ENCODE results near the gene USP54. TPM values are rescaled to one million over a fixed set of nuclear protein-coding genes. Genes with fewer than 3 reads are reported as not detected.

The USP54 gene
- total RNA-seq, 1 donor from 2014 or later = 8.6 TPM

- H3K27me3 Mint-ChIP-seq (ENCODE audit: insufficient read depth) = peaks cover 5% of the 10 kb centered on the region
- intact Hi-C loops (cut with micrococcal nuclease) = no loop called here
Observed at GRCh38 chr10:73551515-73551914, 39.6 kb downstream of the USP54 start.

DNA sequence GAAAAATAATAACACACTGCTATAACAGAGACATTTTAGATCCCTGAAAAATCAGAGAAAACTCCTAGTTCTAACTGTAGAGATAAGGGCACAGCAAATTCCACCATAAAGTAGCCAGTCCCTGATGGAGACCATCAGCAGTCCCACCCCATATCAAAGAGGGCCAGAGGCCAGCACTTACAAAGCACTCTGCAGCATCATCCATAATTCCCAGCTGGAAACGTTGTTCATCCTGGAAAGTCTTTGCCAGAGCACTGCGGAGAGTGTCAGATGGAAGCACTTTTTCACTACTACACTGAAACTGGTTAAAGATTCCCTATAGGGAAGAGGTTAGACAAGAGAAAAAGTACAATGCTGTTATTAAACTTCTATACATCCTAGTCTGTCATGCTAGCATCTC is 45.8 kb downstream of the USP54 start:
- Mint-ChIP-seq H3K4me3 (no peak overlapping the region), H3K36me3 (ENCODE audit: low read depth) (no peaks in the 10 kb centered on the region), H3K4me1 (ENCODE audit: low read depth) (no peaks in the 10 kb centered on the region), H3K9me3 (no peaks in the 10 kb centered on the region), H3K27me3 (ENCODE audit: insufficient read depth) (peaks cover 3% of the 10 kb centered on the region), H3K27ac (no peak overlapping the region)
- intact Hi-C loops (cut with micrococcal nuclease) = no loop called here
- no peak for DNase-seq (ENCODE audit: low spot score)

More at GRCh38 chr10:73551515-73551914, 39.6 kb downstream of the USP54 start:
- no peak for DNase-seq (ENCODE audit: low spot score)
- H3K4me1 Mint-ChIP-seq (ENCODE audit: low read depth) = no peaks in the 10 kb centered on the region
- H3K9me3 Mint-ChIP-seq = no peaks in the 10 kb centered on the region
- H3K4me3 Mint-ChIP-seq = no peak overlapping the region
- H3K27ac Mint-ChIP-seq = no peak overlapping the region
- no peaks in the 10 kb centered on the region for H3K36me3 Mint-ChIP-seq (ENCODE audit: low read depth)

DNA sequence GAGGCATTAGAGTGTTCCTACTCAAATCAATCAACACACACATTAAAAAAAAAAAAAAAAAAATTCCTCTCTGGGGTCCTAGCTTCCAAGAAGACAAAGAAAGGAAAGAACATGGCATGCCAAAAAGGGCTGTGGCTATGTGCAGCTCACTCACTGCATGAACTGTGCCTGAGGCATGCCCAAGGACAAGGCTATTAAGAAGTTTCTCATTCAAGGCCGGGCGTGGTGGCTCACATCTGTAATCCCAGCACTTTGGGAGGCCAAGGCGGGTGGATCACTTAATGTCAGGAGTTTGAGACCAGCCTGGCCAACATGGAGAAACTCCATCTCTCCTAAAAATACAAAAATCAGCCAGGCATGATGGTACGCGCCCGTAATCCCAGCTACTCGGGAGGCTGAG is 53.4 kb downstream of the USP54 start:
- H3K27ac Mint-ChIP-seq = no peak overlapping the region
- DNase-seq (ENCODE audit: low spot score) = no peak
- peaks cover 11% of the 10 kb centered on the region for H3K4me1 Mint-ChIP-seq (ENCODE audit: low read depth)
- peaks cover 2% of the 10 kb centered on the region for H3K27me3 Mint-ChIP-seq (ENCODE audit: insufficient read depth)
- no peak overlapping the region for H3K4me3 Mint-ChIP-seq
- H3K36me3 Mint-ChIP-seq (ENCODE audit: low read depth) = peaks cover 3% of the 10 kb centered on the region
- intact Hi-C loops (cut with micrococcal nuclease) = no loop called here
- no peaks in the 10 kb centered on the region for H3K9me3 Mint-ChIP-seq

DNA sequence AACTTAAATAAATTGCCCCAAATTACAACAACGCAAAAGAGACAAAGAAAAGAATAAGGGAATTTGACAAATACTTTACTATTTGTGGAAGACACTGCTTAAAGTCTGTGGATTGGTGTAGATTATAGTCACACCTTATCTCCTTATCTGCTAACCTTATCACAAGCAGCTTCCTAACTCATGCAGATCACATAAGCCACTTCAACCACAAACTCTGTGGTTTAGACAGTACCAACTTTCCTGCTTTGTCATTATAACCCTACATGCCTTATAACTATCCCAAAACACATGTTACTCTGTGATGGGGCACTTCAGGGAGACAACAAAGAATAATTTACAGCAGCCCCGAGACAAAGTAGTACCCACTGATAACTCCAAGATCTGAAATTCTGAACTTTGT is 53.9 kb downstream of the USP54 start:
- intact Hi-C loops (cut with micrococcal nuclease) = no loop called here
- Mint-ChIP-seq H3K36me3 (ENCODE audit: low read depth) (peaks cover 3% of the 10 kb centered on the region), H3K27me3 (ENCODE audit: insufficient read depth) (peaks cover 2% of the 10 kb centered on the region), H3K4me1 (ENCODE audit: low read depth) (peaks cover 11% of the 10 kb centered on the region), H3K4me3 (no peak overlapping the region), H3K27ac (no peak overlapping the region), H3K9me3 (no peaks in the 10 kb centered on the region)
- DNase-seq (ENCODE audit: low spot score) = no peak

- Mint-ChIP-seq H3K4me3 (no peak overlapping the region), H3K36me3 (ENCODE audit: low read depth) (peaks cover 3% of the 10 kb centered on the region), H3K27ac (no peak overlapping the region), H3K4me1 (ENCODE audit: low read depth) (peaks cover 11% of the 10 kb centered on the region), H3K9me3 (no peaks in the 10 kb centered on the region), H3K27me3 (ENCODE audit: insufficient read depth) (peaks cover 3% of the 10 kb centered on the region)
- DNase-seq (ENCODE audit: low spot score) = no peak
- intact Hi-C loops (cut with micrococcal nuclease) = no loop called here
Observed at GRCh38 chr10:73534857-73535256, 56.3 kb downstream of the USP54 start.

GRCh38 chr10:73529089-73529832 is 61.9 kb downstream of the USP54 start:
- intact Hi-C loops (cut with micrococcal nuclease) = loop anchor here (1.0 kb wide), 3 partner anchors 96 to 350 kb away; no protein-coding TSS in a partner anchor
- Mint-ChIP-seq H3K4me1 (ENCODE audit: low read depth) (no peaks in the 10 kb centered on the region), H3K27me3 (ENCODE audit: insufficient read depth) (peaks cover 2% of the 10 kb centered on the region), H3K27ac (no peak overlapping the region), H3K4me3 (no peak overlapping the region), H3K9me3 (no peaks in the 10 kb centered on the region), H3K36me3 (ENCODE audit: low read depth) (no peaks in the 10 kb centered on the region)
- peak; percentile 44 for DNase-seq (ENCODE audit: low spot score)

DNA sequence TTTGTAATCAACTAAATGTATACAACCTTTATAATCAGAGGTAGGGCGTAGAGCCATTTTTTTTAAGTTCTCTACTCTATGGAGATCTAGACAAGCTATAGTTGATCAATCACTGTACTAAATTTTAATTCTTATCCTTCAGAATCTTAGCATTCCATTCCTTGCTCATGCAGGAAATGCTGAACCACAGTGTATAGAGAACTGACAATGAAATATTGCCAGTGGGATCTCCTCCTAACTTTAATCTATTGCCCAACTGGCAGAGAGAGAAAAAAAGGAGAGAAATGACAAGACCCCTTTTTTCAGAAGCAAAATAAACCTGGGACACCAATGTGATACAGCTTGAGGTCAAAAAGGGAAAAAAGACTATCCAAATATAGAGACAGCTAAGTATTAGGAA is 68.9 kb downstream of the USP54 start:
- no peak overlapping the region for H3K27ac Mint-ChIP-seq
- H3K27me3 Mint-ChIP-seq (ENCODE audit: insufficient read depth) = no peaks in the 10 kb centered on the region
- no peaks in the 10 kb centered on the region for H3K36me3 Mint-ChIP-seq (ENCODE audit: low read depth)
- no peak overlapping the region for H3K4me3 Mint-ChIP-seq
- no peaks in the 10 kb centered on the region for H3K9me3 Mint-ChIP-seq
- no peak for DNase-seq (ENCODE audit: low spot score)
- intact Hi-C loops (cut with micrococcal nuclease) = no loop called here
- H3K4me1 Mint-ChIP-seq (ENCODE audit: low read depth) = peaks cover 3% of the 10 kb centered on the region

DNA sequence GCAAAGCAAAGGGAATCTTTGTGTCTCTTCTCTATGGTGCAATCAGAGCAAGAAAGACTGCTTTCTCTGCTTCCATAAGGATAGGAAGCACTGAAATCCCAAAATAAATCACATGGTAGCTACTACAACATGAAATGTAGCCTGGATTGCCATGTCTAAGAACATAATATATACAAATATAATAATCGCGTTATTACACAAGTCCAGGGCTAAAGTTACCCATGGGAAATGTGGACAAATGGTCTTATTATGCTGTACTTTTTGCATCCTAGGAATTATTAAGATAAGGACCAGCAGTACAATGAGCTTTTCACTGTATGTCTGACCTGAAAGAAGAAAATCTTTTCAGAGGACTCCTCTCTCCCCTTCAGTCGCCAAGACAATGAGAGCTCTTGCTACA is 71.8 kb downstream of the USP54 start:
- no peak overlapping the region for H3K27ac Mint-ChIP-seq
- peaks cover 9% of the 10 kb centered on the region for H3K4me1 Mint-ChIP-seq (ENCODE audit: low read depth)
- H3K9me3 Mint-ChIP-seq = no peaks in the 10 kb centered on the region
- DNase-seq (ENCODE audit: low spot score) = no peak
- peaks cover 1% of the 10 kb centered on the region for H3K36me3 Mint-ChIP-seq (ENCODE audit: low read depth)
- intact Hi-C loops (cut with micrococcal nuclease) = no loop called here
- no peaks in the 10 kb centered on the region for H3K27me3 Mint-ChIP-seq (ENCODE audit: insufficient read depth)
- H3K4me3 Mint-ChIP-seq = no peak overlapping the region

DNA sequence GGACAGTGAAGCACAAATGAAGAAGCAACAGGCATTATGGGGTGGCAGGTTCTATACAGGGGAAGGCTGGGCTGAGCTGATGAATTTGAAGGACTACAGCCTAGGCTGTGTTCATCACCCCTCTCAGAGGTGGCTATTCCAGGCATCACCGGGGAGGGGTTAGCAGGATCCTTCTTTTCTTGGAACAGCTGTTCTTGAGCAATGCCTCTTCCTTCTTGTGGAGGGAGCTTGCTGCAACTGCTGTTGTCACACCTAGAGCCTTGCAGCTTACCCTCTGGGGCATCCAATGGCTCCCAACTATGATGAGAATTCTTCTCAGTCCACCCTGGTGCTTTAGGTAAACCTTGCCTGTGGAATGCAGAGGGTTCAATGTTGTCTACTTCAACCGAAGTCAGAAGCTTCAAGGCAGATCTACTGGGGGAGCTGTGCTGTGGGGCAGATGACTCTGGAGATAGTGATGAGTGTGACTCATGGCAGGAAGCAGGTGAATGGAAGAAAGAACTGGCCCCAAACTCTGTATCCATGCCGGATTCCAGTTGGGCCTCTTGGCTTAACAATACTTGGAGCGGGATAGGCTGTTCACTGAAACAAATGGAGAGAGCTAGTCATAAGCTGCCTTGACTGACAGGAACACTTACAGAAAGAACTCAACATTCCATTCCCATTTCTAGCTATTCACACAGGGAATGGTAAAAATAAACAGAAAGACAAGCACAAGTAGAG is 73.8 kb downstream of the USP54 start:
- peaks cover 1% of the 10 kb centered on the region for H3K27me3 Mint-ChIP-seq (ENCODE audit: insufficient read depth)
- H3K4me1 Mint-ChIP-seq (ENCODE audit: low read depth) = peaks cover 9% of the 10 kb centered on the region
- H3K4me3 Mint-ChIP-seq = no peak overlapping the region
- intact Hi-C loops (cut with micrococcal nuclease) = no loop called here
- DNase-seq (ENCODE audit: low spot score) = no peak
- no peaks in the 10 kb centered on the region for H3K9me3 Mint-ChIP-seq
- H3K36me3 Mint-ChIP-seq (ENCODE audit: low read depth) = peaks cover 1% of the 10 kb centered on the region
- H3K27ac Mint-ChIP-seq = no peak overlapping the region

DNA sequence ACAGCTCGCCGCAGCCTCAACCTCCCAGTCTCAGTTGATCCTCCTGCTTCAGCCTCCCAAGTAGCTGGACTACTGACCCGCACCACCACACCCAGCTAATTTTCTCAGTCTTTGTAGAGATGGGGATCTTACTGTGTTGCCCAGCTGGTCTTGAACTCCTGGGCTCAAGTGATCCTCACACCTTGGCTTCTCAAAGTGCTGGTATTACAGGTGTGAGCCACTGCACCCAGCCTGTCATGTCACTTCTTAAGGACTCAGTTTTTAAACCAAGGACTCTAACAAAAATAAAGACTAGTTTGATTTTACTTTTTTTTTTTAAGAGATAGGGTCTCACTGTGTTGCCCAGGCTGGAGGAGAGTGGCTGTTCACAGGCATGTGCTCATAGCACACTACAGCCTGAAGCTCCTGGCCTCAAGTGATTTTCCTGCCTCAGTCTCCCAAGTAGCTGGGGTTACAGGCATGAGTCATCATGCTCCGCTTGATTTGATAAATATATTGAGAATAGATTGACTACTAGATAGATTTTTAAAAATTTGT is 78.9 kb downstream of the USP54 start:
- H3K36me3 Mint-ChIP-seq (ENCODE audit: low read depth) = peaks cover 1% of the 10 kb centered on the region
- intact Hi-C loops (cut with micrococcal nuclease) = no loop called here
- DNase-seq (ENCODE audit: low spot score) = no peak
- H3K4me3 Mint-ChIP-seq = no peak overlapping the region
- no peak overlapping the region for H3K27ac Mint-ChIP-seq
- H3K4me1 Mint-ChIP-seq (ENCODE audit: low read depth) = peaks cover 6% of the 10 kb centered on the region
- no peaks in the 10 kb centered on the region for H3K9me3 Mint-ChIP-seq
- H3K27me3 Mint-ChIP-seq (ENCODE audit: insufficient read depth) = peaks cover 1% of the 10 kb centered on the region

GRCh38 chr10:73509695-73510094 is 81.4 kb downstream of the USP54 start:
- DNase-seq (ENCODE audit: low spot score) = no peak
- Mint-ChIP-seq H3K4me1 (ENCODE audit: low read depth) (no peaks in the 10 kb centered on the region), H3K36me3 (ENCODE audit: low read depth) (peaks cover 5% of the 10 kb centered on the region), H3K27ac (no peak overlapping the region), H3K9me3 (no peaks in the 10 kb centered on the region), H3K4me3 (no peak overlapping the region), H3K27me3 (ENCODE audit: insufficient read depth) (peaks cover 1% of the 10 kb centered on the region)
- intact Hi-C loops (cut with micrococcal nuclease) = no loop called here

- H3K4me1 Mint-ChIP-seq (ENCODE audit: low read depth) = peaks cover 4% of the 10 kb centered on the region
- DNase-seq (ENCODE audit: low spot score) = no peak
- H3K27me3 Mint-ChIP-seq (ENCODE audit: insufficient read depth) = no peaks in the 10 kb centered on the region
- no peak overlapping the region for H3K4me3 Mint-ChIP-seq
- intact Hi-C loops (cut with micrococcal nuclease) = no loop called here
- H3K9me3 Mint-ChIP-seq = no peaks in the 10 kb centered on the region
- no peak overlapping the region for H3K27ac Mint-ChIP-seq
- H3K36me3 Mint-ChIP-seq (ENCODE audit: low read depth) = peaks cover 19% of the 10 kb centered on the region
Observed at GRCh38 chr10:73506491-73506890, 84.7 kb downstream of the USP54 start.

DNA sequence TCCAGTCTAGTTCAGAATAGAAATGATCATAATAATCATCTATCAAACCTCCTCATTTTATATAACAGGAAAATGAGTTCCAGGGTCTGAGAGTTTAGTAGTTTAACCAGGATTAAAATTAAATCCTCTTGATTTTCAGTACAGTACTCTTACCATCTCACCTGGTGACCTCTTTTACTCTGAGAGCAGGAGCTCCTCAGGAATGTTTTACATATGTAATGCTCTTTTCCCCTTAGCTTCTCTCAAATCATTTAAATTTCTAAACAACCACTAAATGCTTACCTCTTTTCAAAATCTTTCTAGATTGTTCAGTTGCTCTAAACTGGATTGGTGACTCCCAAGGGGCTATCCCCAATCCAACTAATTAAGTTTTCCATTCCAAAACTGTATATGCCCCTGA is 85.1 kb downstream of the USP54 start:
- no peak for DNase-seq (ENCODE audit: low spot score)

More for the DNA sequence above, 85.1 kb downstream of the USP54 start:
- Mint-ChIP-seq H3K27me3 (ENCODE audit: insufficient read depth) (no peaks in the 10 kb centered on the region), H3K36me3 (ENCODE audit: low read depth) (peaks cover 23% of the 10 kb centered on the region), H3K27ac (no peak overlapping the region), H3K4me1 (ENCODE audit: low read depth) (peaks cover 8% of the 10 kb centered on the region), H3K9me3 (no peaks in the 10 kb centered on the region), H3K4me3 (no peak overlapping the region)
- intact Hi-C loops (cut with micrococcal nuclease) = no loop called here

Measured in activated T-helper 1 cell treated with anti-CD3 and anti-CD28 coated beads, Interleukin-12 subunit alpha, Interleukin-12 subunit beta, Interleukin-2, Interleukin-4 antibody, amounts not matched to agents 30 ng/mL and 10 ng/mL and 1 ng/mL, durations not matched to agents 14 hours and 24 hours and 36 hours (primary cell).